HL-60/S4 treated with retinoic acid at 250 ng/mL for 4 days and 3 days (cell line): Measurements from ENCODE around the gene PAQR3.

ENCODE experiments used
- in situ Hi-C: fragments of 300-500 bp; cut with MboI; formaldehyde crosslinking; loops from 2 replicates; pipeline ENCODE4 v1.7.0; 2022; ENCODE audit warnings: low sequenced_read_pairs

Gene PAQR3, protein sequence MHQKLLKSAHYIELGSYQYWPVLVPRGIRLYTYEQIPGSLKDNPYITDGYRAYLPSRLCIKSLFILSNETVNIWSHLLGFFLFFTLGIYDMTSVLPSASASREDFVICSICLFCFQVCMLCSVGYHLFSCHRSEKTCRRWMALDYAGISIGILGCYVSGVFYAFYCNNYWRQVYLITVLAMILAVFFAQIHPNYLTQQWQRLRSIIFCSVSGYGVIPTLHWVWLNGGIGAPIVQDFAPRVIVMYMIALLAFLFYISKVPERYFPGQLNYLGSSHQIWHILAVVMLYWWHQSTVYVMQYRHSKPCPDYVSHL

DNA sequence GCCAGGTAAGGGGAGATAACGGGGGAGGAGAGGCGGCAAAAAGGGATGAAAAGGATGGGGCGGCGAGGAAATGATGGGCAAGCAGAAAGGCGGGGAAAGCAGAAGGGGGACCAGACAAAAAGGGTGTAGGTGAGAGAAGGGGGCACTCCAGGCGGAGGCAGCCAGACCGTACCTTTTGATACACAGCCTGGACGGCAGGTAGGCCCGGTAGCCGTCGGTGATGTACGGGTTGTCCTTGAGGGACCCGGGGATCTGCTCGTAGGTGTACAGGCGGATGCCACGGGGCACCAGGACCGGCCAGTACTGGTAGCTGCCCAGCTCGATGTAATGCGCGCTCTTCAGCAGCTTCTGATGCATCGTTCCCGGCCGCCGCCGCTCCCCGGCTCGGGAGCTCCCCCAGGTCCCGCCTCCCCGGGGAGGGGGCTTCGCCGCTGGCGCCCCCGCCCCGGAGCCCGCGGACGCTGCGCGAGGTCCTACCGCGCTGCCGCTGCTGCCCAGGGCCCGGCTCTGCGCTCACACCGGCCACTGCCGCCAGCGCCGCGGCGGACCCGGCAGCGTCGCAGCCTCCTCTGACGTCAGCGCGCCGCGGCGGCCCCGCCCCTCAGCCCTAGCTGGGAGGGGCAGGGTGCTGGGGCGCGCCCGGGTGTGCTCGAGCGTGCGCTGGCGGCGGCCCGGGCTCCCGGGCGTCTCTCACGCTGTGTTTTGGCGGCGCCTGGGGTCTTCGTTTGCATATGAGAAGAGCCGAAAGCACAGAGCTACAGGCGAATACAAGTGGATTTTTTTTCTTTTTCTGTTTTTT lies at the start of gene PAQR3:
Gene PAQR3 (minus strand): TSS at position 571 of the 799 bp plus-strand sequence. CDS start 214 bp downstream, at position 357.
- in situ Hi-C loops: loop anchor here (25.0 kb wide), 1 partner anchor 1273 kb away; no protein-coding TSS in a partner anchor

DNA sequence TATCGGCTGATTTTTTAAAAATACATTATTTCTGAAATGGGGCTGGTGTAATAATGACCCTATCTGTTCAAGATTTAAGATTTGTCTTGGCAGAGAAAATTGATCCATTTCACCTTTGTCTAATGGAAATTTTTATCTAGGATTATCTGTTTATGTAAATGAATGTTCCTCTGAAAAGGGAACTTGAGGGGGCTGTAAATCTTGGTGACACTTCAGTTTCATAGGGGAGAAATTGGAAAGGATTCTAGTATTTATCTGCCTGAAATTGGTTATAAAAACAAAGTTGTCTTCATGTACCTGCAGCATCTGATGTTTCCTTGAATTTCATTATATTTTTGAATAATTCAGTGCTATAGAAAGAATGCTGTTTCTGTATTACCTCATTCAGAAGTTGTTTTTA lies 48.4 kb upstream of the PAQR3 start:
- in situ Hi-C loops: no loop called here

DNA sequence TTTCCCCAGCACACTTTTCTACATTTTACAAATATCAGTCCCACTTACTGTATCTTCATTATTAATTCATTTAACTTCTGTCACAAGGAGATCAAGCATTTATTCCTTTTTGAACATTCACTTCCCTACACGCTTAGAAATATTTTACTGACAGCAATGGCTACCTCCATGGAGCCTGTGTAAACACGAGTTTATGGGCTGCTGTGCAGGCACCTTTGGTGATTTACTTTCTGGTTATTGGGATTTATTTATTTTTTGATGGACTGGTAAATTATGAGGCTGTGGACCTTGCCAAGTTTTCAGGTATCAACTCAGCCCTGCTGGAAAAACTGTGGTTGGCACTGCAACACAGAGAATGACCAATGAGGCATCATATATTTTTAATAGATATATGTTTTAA lies 45.4 kb upstream of the PAQR3 start:
- in situ Hi-C loops: no loop called here

DNA sequence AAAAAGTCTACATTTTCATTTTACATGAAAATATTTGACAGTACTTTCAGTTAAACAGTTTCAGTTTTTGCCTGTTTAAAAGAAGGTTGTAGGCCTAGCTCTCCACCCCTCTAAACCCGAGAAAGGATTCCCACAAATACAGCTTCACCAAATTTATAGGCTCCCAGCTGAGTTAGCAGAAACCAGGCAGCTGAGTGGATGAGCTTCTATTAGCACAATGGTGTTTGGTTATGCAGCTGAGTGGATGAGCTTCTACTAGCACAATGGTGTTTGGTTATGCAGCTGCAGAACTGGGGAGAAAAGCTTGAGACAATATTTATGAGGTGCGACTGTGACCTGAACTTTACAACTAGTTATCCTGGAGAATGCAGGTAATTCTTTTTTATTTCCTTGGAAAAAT lies 36.6 kb upstream of the PAQR3 start:
- in situ Hi-C loops: no loop called here

DNA sequence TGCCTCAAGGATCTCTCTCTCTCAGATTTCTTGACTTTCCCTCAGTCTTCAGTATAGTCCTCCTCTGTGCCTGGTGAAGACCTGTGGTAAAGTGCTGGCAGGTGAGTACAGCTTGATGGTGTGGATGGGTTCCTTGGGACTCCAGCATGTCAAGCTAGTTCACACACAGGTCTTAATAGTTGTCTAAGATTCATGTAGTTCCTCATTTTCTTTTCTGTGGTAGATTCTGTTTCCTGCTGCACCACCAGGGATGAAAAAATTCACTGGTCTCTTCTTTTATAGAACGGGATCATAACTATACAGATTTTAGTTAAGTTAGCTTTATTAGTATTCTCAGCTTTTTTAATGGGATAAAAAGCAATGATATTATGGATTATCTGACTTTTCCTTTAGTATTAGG lies 32.5 kb upstream of the PAQR3 start:
- in situ Hi-C loops: no loop called here

DNA sequence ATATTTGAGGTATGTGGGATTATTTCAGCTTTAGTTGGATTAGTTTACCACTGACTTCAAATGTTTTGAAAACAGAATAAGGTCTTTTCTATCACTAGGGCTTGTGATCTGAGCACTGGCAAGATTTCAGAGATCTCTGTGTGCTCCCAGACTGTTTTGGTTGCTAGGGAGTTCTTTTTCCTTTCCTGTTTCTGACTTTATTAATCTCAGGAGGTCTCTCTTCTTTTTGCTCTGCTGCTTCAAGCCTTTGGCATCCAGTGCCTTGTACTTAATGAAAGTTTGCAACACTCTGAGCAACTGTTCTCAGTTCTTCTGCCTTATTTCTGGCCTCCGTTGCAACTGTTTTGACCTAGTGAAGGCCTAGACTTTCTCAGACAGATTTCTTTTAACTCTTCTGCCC lies 32.1 kb upstream of the PAQR3 start:
- in situ Hi-C loops: no loop called here

DNA sequence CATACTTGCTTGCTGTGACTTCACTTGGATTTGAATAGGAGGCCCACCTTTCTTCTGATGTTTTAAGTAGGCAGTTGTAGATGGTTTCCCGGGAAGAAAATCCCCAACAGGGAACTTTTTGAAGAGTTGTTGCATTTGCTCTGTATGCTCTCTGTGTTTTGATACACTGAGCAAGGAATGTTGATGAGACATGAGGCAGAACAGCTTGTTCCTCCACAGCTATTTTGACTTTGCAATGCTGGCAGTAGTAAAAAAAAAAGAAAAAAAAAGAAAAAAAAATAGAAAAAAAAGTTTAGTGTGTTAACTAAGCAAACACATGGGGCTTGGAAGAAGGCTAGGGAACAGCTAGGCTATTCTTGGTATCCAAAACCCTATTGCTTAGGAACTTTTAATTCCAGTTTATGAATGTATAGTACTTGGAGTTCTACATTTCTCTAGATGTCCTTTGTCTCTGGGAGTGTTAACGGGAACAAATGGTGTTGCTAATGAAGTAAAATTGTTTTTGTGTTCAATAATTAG lies 23.4 kb upstream of the PAQR3 start:
- in situ Hi-C loops: no loop called here

DNA sequence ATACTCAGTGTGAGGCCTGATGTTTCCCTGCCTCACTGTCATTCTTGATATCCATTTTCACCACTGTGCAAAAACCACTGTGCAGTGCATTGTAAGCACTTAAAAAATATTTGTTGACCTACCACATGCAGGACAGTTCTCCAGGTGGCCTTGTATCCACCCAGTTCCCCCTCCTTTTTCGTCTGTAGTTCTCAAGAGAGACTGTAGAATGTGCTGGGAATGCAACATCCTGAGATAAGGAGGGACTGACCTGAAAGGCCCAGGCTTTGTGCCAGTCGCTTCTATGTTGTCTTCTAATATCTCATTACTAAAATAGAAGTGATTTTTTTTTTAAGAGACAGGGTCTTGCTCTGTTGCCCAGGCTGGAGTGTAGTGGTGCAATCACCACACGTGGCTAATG lies 21.7 kb upstream of the PAQR3 start:
- in situ Hi-C loops: no loop called here

DNA sequence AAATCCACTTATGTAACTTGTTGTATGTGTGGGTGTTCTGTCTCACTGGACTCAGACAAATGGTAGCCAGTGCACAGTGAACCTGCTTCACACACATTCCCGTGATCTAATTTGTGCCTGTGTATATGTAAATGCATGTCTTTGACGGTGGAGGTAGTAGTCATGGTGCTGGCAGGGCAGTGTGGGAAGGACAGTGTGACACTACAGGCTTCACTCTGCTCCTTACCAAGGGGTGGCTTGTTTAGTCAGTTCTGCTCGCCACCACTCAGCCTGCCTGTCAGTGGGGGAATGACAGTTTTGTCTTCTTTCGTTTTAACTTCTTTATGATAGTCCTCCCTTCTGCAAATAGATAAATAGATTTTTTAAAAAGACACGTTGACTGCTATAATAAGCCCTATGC lies 17.7 kb upstream of the PAQR3 start:
- in situ Hi-C loops: no loop called here

DNA sequence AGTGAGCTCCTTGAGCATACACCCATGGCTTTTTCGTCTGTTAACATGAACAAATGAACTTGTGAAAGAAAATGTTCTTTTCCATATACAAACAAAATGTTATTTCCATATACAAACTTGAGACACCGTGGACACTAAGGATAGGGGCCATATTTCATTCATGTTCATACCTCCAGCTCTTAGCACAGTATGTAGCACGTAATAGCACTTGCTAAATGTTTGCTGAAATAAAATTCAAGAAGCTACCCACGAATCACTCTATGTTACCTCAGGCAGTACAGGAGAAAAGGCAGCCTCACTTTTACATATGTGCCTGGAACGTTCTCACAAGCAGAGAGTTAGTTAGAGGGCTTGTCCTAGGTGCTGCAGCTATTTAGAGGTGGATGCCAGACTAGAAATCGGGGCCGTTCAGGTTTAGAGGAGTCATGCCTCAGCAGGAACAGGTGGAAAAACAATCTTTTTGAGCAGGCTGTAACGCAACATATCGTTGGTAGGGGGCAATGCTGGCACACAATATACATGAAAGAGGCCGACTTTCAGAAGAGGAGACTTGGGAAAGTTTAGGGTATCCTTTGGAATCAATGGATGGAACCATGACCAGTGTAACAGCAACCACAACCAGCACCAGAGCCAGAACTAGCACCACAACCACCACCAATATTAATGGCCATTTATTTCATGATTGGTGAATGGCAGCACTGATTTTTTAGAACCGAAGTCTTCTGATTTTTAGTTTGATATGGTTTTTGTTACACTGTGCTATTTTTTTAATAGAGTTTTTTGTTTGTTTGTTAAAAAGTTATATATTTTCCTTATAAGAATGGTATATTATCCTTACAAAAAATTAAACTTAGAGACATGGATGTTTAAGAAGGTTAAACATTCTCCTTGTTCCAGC lies 14.8 kb upstream of the PAQR3 start:
- in situ Hi-C loops: no loop called here

DNA sequence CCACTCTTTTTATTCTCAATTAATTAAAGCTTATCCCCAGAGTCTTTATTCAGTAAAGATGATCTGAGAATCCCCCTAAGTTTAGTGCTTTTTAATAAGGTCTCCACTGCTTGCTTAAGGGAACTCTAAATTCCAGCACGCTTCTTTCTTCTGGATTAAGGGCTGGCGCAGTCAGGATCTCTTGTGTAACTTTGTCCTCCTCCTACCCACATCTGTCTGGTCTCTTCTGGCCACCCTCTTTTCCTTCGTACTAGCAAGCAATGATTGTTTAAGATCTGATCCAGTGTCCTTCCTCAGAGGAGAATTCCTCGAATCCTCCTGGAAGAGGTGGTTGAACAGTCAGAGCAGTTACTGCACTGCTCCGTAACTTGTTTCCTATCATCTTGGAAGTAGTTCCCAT lies 14.0 kb upstream of the PAQR3 start:
- in situ Hi-C loops: no loop called here

DNA sequence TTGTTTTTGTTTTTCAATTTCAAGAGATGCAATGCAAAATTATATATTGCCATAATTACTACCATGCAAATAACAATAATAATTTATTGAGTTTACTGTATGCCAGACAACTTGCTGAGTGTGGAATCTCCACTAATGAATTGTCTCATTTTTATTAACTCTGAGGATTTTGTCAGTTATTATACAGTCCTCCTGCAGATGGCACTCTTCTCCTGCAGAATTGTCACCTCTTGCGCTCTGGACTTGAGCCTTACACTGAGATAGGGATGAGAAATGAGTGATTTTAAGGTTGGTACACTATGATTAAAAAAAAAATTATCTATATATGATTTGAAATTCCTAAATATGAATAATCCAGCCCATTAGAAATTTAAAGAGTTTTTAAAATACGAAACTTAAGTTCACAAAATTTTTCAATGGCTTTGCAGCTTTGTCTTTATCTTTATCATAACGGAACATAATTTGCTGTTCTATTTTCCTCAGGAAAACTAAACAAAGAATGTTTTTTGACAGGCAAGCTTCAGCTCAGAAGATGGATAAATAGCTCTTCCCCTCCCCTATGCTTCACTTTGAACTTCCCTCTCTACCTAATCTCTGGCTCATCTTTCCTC lies 12.7 kb upstream of the PAQR3 start:
- in situ Hi-C loops: no loop called here

DNA sequence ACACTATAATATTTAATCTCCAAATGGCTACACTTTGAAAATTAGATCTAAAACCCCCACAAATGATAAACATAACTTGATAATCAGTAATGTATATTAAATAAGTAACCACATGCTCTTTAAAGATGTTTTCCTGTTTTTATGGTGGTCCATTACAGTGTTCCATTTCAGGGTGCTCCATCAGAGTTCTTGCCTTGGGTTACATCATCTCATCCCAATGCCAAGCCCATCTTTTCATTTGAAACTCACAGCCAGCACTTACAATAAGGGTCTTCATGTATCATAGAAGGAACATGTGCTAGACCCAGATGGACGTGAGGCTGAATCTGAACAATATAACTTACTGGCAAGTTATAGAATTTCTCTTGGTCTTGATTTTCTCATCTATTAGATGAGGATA lies 10.5 kb upstream of the PAQR3 start:
- in situ Hi-C loops: loop anchor here (25.0 kb wide), 1 partner anchor 1263 kb away; no protein-coding TSS in a partner anchor

DNA sequence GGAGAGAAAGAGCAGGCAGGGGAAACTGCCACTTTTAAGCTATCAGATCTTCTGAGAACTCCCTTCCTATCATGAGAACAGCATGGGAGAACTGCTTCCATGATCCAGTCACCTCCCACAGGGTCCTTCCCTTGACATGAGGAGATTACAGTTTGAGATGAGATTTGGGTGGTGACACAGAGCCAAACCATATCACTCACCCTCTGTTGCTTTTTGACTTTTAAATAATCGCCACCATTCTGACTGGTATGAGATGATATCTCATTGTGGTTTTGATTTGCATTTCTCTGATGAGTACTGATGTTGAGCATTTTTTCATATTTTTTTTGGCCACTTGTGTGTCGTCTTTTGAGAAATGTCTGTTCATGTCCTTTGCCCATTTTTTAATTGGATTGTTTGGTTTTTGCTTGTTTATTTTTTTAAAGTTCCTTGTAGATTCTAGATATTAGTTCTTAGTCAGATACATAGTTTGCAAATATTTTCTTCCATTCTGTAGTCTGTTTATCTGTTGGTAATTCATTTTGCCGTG lies 6.5 kb upstream of the PAQR3 start:
- in situ Hi-C loops: loop anchor here (25.0 kb wide), 1 partner anchor 1267 kb away; no protein-coding TSS in a partner anchor

DNA sequence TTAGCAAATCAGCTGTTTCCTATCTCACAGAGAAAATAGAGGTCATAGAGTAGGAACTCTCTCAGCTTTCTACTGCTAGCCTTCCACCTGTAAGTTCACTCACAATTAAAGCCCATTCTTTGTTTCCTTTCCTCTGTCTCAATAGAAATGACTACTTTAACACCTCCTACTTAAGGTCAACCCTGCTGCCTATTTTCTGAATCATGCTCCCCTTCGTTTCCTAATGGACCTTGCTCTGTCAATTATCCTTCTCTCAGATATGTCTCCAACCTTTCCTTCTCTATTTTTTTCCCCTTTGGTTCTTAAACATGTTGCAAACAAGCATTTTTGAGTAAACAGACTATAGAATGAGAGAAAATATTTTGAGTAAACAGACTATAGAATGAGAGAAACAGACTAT lies 5.1 kb upstream of the PAQR3 start:
- in situ Hi-C loops: loop anchor here (25.0 kb wide), 1 partner anchor 1268 kb away; no protein-coding TSS in a partner anchor

DNA sequence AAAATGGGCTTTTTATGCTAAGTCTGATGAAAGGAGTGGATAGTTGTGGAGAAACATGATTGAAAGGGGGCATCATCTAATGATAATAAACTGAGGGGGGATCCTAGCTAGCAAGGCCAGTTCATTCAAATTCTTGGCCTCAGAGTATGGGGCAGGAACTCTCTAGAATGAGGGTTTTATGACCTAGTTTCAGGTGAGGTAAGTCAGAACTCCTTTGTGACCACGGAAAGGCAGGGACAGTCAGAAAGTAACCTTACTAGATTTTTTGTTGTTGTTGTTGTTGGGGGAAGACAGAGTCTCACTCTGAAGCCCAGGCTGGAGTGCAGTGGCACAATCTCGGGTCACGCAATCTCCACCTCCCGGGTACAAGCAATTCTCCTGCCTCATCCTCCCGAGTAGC lies 1.5 kb upstream of the PAQR3 start:
- in situ Hi-C loops: loop anchor here (25.0 kb wide), 1 partner anchor 1272 kb away; no protein-coding TSS in a partner anchor

DNA sequence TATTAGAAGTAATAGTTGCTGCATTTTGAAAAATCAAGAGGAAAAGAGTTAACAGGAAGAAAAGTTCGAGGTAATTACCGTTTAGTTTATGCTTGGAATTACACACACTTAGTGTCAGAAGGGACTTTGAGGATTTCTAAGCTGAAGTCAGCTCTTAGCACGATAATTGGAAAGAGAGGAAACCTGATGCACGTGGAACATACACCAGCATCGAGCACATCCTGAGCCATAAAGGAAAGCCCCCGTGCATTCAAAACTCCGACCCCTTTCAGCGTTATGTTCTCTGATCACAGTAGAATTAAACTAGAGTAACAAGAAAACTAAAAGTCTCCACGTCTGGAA lies 400 bp upstream of the PAQR3 start:
- in situ Hi-C loops: loop anchor here (25.0 kb wide), 1 partner anchor 1273 kb away; no protein-coding TSS in a partner anchor

DNA sequence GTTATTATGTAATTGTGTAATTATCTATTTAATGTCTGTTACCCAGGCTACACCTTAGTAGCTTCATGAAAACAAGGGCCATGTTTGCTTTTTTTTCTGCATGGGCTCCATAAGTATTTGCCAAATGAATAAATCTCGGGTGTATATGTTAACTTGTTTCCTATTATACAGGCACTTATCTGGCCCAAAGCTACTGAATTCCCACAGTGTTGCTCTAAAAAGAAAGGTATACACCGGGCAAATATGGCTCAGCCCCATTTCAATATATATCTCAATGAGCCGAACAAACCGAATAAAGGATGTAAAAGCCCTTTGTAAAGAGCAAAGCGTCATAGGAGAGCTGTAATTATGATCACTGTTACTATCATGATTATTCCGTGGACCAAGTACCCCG lies 767 bp downstream of the PAQR3 start:
- in situ Hi-C loops: loop anchor here (25.0 kb wide), 1 partner anchor 1274 kb away; no protein-coding TSS in a partner anchor

DNA sequence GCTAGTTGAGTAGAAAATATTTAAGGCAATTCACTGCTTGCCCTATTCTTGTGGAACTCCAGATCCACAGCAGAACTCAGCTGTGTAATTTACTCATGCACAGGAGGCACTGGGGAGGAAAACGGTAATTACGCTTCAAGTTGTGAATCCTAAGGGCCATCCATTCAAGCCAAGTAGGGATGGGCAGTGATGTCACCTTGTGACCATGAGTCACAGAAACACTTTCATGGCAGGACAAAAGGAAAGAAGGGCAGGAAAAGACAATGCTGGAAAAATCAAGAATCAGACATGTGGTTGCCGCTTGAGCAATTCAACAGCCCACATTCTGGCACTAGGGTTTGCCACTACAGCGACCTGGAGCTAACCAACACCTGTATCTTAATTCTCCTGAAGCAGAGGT lies 1.4 kb downstream of the PAQR3 start:
- in situ Hi-C loops: loop anchor here (25.0 kb wide), 1 partner anchor 1274 kb away; no protein-coding TSS in a partner anchor

DNA sequence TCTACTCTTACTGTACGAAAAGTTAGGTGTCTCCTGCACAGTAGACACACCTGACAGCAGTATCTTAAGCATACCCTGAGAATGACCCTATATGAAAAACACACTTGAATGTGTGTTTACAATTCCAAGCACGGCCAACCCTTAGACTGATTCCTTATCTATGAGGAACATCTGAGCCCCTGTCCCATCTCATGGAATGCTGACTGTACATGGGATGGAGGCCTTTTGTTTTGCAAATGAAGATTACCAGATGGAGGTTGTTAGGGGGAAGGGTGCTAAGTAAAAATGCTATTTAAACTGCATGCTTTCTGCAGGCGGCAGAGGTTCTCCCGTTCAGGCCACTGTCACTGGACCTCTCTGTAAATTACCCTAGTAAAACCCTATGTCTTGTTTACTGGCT lies 2.2 kb downstream of the PAQR3 start:
- in situ Hi-C loops: loop anchor here (25.0 kb wide), 1 partner anchor 1275 kb away; no protein-coding TSS in a partner anchor
